H1 (cell line): ENCODE results near the gene POM121L2. TPM values are rescaled to one million over a fixed set of nuclear protein-coding genes. Genes with fewer than 3 reads are reported as not detected.

Experiments used
- CHD2 ChIP-seq: IDR thresholded peaks from 2 replicates; pipeline ENCODE4 v1.6.1; 2012; ENCODE audit warnings: low read length, improper control_type of control experiment
- EGR1 ChIP-seq: IDR thresholded peaks from 2 replicates; pipeline ENCODE4 v1.6.1; 2011; ENCODE audit warnings: low read depth, low read length, borderline replicate concordance
- MAFK ChIP-seq: IDR thresholded peaks from 2 replicates; pipeline ENCODE4 v1.6.1; 2012; ENCODE audit warnings: low read depth, mild to moderate bottlenecking, improper control_type of control experiment, low read length
- RAD21 ChIP-seq, 2 experiments: IDR thresholded peaks in 1 of 2; conservative IDR thresholded peaks in 1 of 2; 2 replicates each; pipeline ENCODE4 v1.6.1; 2011; ENCODE audit warnings: low read depth in 2 of 2, low read length in 2 of 2, improper control_type of control experiment in 1 of 2, inconsistent platforms in 1 of 2, mild to moderate bottlenecking in 1 of 2, moderate library complexity in 1 of 2
- polyA plus RNA-seq, 7 experiments: library from polyadenylated mRNA; depleted of rRNA in 3 of 7; stranded (reverse) in 5 of 7; unstranded in 2 of 7; fragments of >200 nt in 5 of 7; fragments of 200-250 nt in 2 of 7; gene quantifications; 1 replicate in 5 of 7; 2 replicates in 1 of 7; 4 replicates in 1 of 7; pipeline versions ENCODE4 v1.2.1 to v1.2.3, GENCODE V29; 2011 to 2013; ENCODE audit warnings: missing spikeins in 2 of 7, mixed read lengths in 2 of 7
- total RNA-seq: library from RNA; stranded (reverse); fragmentation: NEBNext Ultra II Directional; extraction: Animal tissue kit (Norgen Biotek cat#: 25700); gene quantifications from 2 replicates; pipeline ENCODE4 v1.2.1, GENCODE V29; 2021
- TF ChIP-seq, protein P1 (sequence below), 3 experiments: IDR thresholded peaks; 1 replicate in 2 of 3; 2 replicates in 1 of 3; pipeline versions ENCODE4 v1.5.1 to v1.6.1; 2011; ENCODE audit warnings: low read length in 3 of 3, mild to moderate bottlenecking in 3 of 3, inconsistent platforms in 2 of 3, low read depth in 1 of 3, moderate library complexity in 1 of 3; ENCODE audit not compliant: insufficient read depth in 1 of 3; ENCODE audit errors: control extremely low read depth in 1 of 3
- TF ChIP-seq, protein P2 (sequence below): fragments of 300-600 bp; sonication (generic); IDR thresholded peaks from 2 replicates; pipeline ENCODE4 v1.7.1; 2012; ENCODE audit warnings: low read length, moderate library complexity, mild to moderate bottlenecking, inconsistent platforms; ENCODE audit not compliant: insufficient replicate concordance

Gene POM121L2
- total and polyA plus RNA-seq, 2 of the 8 experiments (the other 6 are each of a cell fraction or from before 2014, with no cell fraction given) = 0.05 to 0.09 TPM

DNA sequence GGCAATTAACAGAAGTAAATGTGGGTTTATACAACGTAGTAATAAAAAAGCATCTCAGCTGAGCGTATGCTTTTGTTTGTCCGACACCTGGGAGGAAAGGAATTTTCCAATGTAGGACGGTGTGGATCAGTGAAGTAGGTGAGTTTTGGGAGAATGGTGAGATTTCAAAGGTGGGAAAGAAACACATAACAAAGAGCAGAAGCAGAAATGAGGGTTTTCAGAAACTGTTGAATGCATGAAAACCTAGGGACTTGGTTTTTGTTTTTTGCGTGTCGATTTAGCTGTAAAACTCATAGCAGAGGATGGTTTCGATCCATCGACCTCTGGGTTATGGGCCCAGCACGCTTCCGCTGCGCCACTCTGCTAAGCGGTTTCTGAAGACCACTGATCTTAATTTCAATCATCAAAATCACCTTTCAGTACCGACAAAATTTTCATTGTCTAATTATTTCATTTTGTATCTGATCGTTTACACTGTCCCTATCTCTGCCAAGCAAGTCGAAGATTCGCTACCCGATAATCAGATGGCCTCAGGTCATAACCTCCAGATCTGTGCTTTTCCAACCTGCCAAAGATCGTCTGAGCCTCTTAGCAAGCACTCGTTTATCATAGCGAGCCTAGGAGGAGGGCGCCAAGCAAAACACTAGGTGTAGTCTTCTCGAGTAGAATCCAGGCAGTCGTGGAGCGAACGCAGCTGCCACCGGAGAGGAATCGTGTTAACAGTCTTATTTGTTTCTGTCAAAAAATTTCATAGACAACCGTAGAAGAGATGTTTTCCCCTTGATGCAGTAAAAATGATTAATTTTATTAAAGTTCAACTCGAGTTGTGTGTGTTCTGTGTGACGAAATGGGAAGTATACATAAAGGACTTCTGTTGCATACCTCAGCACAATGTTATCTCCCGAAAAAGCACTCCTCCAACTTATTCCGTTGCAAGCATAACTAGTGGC lies 20.9 kb upstream of the POM121L2 start (continued):
- TF ChIP-seq, protein P1, sequence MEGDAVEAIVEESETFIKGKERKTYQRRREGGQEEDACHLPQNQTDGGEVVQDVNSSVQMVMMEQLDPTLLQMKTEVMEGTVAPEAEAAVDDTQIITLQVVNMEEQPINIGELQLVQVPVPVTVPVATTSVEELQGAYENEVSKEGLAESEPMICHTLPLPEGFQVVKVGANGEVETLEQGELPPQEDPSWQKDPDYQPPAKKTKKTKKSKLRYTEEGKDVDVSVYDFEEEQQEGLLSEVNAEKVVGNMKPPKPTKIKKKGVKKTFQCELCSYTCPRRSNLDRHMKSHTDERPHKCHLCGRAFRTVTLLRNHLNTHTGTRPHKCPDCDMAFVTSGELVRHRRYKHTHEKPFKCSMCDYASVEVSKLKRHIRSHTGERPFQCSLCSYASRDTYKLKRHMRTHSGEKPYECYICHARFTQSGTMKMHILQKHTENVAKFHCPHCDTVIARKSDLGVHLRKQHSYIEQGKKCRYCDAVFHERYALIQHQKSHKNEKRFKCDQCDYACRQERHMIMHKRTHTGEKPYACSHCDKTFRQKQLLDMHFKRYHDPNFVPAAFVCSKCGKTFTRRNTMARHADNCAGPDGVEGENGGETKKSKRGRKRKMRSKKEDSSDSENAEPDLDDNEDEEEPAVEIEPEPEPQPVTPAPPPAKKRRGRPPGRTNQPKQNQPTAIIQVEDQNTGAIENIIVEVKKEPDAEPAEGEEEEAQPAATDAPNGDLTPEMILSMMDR (IDR thresholded peaks at IDR 0.05; ENCODE audit: control extremely low read depth in 1 of 3, insufficient read depth in 1 of 3, low read depth in 1 of 3, low read length in 3 of 3) = no peak; a peak in 1 of 4 replicates
- TF ChIP-seq EGR1 = no peak
- TF ChIP-seq RAD21 (IDR thresholded peaks at IDR 0.05 in 1 of 2, conservative IDR thresholded peaks at IDR 0.05 in 1 of 2; ENCODE audit: low read depth in 2 of 2, low read length in 2 of 2) = no peak
- TF ChIP-seq CHD2 = no peak
- TF ChIP-seq, protein P2, sequence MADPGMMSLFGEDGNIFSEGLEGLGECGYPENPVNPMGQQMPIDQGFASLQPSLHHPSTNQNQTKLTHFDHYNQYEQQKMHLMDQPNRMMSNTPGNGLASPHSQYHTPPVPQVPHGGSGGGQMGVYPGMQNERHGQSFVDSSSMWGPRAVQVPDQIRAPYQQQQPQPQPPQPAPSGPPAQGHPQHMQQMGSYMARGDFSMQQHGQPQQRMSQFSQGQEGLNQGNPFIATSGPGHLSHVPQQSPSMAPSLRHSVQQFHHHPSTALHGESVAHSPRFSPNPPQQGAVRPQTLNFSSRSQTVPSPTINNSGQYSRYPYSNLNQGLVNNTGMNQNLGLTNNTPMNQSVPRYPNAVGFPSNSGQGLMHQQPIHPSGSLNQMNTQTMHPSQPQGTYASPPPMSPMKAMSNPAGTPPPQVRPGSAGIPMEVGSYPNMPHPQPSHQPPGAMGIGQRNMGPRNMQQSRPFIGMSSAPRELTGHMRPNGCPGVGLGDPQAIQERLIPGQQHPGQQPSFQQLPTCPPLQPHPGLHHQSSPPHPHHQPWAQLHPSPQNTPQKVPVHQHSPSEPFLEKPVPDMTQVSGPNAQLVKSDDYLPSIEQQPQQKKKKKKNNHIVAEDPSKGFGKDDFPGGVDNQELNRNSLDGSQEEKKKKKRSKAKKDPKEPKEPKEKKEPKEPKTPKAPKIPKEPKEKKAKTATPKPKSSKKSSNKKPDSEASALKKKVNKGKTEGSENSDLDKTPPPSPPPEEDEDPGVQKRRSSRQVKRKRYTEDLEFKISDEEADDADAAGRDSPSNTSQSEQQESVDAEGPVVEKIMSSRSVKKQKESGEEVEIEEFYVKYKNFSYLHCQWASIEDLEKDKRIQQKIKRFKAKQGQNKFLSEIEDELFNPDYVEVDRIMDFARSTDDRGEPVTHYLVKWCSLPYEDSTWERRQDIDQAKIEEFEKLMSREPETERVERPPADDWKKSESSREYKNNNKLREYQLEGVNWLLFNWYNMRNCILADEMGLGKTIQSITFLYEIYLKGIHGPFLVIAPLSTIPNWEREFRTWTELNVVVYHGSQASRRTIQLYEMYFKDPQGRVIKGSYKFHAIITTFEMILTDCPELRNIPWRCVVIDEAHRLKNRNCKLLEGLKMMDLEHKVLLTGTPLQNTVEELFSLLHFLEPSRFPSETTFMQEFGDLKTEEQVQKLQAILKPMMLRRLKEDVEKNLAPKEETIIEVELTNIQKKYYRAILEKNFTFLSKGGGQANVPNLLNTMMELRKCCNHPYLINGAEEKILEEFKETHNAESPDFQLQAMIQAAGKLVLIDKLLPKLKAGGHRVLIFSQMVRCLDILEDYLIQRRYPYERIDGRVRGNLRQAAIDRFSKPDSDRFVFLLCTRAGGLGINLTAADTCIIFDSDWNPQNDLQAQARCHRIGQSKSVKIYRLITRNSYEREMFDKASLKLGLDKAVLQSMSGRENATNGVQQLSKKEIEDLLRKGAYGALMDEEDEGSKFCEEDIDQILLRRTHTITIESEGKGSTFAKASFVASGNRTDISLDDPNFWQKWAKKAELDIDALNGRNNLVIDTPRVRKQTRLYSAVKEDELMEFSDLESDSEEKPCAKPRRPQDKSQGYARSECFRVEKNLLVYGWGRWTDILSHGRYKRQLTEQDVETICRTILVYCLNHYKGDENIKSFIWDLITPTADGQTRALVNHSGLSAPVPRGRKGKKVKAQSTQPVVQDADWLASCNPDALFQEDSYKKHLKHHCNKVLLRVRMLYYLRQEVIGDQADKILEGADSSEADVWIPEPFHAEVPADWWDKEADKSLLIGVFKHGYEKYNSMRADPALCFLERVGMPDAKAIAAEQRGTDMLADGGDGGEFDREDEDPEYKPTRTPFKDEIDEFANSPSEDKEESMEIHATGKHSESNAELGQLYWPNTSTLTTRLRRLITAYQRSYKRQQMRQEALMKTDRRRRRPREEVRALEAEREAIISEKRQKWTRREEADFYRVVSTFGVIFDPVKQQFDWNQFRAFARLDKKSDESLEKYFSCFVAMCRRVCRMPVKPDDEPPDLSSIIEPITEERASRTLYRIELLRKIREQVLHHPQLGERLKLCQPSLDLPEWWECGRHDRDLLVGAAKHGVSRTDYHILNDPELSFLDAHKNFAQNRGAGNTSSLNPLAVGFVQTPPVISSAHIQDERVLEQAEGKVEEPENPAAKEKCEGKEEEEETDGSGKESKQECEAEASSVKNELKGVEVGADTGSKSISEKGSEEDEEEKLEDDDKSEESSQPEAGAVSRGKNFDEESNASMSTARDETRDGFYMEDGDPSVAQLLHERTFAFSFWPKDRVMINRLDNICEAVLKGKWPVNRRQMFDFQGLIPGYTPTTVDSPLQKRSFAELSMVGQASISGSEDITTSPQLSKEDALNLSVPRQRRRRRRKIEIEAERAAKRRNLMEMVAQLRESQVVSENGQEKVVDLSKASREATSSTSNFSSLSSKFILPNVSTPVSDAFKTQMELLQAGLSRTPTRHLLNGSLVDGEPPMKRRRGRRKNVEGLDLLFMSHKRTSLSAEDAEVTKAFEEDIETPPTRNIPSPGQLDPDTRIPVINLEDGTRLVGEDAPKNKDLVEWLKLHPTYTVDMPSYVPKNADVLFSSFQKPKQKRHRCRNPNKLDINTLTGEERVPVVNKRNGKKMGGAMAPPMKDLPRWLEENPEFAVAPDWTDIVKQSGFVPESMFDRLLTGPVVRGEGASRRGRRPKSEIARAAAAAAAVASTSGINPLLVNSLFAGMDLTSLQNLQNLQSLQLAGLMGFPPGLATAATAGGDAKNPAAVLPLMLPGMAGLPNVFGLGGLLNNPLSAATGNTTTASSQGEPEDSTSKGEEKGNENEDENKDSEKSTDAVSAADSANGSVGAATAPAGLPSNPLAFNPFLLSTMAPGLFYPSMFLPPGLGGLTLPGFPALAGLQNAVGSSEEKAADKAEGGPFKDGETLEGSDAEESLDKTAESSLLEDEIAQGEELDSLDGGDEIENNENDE = no peak
- TF ChIP-seq MAFK = peak; percentile 71; the same call in 1 of the 2 replicates
